HG03175 (cell line): ENCODE data around the gene RNF135.
"Not testable (repeated sequence)": the region's sequence is repeated elsewhere in the genome, so short reads cannot be mapped to it uniquely, and the experiment has no call there.

Experiments used
- ATAC-seq: cut with Tn5 transposase; IDR thresholded peaks from one replicate; pipeline ENCODE4 v1.9.1; 2021; ENCODE audit warnings: mild to moderate bottlenecking, moderate library complexity; ENCODE audit not compliant: unreplicated experiment

RNF135 gene

GRCh38 chr17:30997270-30997669, 26.4 kb downstream of the RNF135 start:
- ATAC-seq: no peak

GRCh38 chr17:30997842-30998241, 27.0 kb downstream of the RNF135 start:
- ATAC-seq: no peak

DNA sequence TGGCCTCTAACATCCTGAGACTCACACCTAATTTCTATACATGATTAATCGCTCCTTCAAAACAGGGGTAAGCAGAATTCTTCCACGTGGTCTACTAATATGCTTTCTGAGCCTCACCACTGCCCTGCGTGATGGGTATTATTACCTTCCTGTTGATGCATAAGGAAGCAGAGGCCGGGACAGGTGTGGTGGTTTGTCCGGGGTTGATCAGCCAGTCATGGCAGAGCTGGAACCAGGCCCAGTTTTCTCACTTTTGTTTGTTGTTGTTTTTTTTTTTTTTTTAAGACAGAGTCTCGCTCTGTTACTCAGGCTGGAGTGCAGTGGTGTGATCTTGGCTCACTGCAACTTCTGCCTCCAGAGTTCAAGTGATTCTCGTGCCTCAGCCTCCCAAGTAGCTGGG, 31.2 kb downstream of the RNF135 start:
- no peak for ATAC-seq

DNA sequence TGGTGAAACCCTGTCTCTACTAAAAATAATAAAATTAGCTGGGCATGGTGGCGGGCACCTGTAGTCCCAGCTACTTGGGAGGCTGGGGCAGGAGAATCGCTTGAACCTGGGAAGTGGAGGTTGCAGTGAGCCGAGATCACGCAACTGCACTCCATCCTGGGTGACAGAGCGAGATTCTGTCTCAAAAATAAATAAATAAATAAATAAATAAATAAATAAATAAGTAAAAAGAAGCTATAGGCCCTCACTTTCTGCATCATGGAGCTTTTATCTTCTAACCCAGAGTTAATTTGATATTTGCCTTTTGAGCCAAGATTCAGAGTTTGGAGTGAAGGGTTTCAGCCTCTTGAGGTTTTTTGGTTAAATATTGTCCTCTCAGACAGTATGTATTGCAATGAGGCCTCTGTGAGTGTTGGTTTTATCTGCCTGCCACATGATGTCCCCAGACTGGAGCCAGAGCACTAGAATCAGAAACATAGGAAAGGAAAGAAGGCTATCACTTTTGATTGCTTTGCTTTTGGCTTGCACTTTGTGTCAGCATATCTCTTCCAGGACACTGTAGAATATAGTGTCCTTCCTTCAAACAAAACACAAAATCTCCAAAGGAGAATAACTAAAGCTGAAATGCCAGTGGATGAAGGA, 32.5 kb downstream of the RNF135 start:
- no peak for ATAC-seq

DNA sequence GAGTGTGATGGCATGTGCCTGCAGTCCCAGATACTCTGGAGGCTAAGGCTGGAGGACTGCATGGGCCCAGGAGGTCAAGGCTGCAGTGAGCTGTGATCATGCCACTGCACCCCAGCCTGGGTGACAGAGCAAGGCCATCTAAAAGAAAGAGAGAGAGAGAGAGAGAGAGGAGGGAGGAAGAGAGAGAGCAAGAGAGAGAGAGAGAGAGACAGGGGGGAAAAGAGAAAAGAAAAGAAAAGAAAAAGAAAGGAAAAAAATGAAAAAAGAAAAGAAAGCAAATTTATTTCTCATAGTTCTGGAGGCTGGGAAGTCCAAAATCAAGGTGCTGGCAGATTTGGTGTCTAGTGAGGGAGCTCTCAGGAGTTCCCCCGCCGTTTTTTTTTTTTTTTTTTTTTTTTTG, 33.3 kb downstream of the RNF135 start:
- no peak for ATAC-seq

DNA sequence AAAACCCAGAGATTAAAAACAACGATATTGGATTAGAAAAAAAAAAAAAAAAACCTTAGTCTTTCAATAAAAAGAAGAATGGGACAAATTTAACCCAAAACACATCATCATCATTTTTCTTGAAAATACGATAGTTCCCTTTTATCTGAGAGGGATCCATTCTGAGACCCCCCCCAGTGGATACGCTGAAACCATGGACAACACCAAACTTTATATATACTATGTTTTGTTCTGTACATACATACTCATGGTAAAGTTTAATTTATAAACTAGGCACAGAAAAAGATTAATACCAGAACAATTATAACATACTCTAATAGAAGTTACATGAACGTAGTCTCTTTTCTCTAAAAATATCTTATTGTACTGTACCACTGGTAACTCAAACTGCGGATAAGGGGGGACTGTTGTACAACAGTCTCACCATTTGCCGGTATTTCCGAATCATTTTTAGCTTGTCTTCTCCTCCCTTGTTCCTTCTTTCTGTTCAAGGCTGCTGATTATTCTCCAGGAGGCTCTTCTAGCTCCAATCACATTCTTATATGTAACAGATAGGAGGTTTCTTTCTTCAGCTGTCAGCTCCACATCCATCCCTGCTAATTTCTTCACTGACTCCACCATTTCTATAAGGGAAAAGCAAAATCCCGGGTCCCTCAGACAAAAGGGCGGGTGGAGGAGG, 37.0 kb downstream of the RNF135 start:
- no peak for ATAC-seq

- ATAC-seq: no peak
Measured at GRCh38 chr17:31008374-31009041, 37.7 kb downstream of the RNF135 start.

DNA sequence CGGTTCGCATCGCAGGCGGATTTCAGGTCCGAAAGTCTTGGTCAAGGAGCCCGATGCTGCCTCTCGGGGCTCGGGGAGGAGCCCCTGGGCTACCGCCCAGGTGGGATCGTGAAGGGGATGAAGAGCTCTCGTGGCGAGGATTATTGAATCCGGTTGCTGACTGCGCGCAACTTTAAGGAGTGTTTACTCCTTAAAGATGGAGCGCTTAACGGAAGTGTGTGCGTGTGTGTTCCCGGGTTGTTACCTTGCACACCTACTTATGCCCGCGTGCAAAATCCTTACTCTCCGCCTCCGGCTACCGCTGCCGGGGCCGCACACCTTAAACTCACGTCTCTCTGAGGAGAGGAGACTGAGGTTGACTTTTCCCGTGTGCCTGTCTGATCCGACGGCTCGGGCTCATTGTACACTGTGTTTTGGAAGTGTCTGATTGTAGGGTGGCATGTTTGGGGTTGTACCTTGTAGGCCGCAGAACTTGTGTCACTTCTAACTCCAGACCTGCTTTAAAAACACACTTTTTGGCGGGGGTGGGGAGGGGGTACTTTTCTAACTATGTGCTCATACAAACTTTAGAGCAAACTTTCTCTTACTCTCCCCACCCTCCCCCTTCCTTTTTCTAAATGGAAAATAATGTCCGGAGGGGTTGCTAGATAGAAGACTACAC, 38.3 kb downstream of the RNF135 start:
- ATAC-seq: not testable (repeated sequence)

- not testable (repeated sequence) for ATAC-seq
Measured at GRCh38 chr17:31010014-31010413, 39.2 kb downstream of the RNF135 start.

DNA sequence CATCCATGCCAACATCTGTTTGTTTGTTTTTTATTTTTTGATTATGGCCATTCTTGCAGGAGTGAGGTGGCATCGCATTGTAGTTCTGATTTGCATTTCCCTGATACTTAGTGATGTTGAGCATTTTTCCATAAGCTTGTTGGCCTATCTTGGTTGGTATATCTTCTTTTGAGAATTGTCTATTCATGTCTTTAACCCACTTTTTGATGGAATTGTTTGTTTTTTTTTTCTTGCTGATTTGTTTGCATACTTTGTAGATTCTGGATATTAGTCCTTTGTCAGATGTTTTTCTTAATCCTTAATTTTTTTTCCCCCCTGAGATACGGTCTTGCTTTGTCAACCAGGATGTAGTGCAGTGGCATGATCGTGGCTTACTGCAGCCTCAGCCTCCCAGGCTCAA, 43.0 kb downstream of the RNF135 start:
- no peak for ATAC-seq

DNA sequence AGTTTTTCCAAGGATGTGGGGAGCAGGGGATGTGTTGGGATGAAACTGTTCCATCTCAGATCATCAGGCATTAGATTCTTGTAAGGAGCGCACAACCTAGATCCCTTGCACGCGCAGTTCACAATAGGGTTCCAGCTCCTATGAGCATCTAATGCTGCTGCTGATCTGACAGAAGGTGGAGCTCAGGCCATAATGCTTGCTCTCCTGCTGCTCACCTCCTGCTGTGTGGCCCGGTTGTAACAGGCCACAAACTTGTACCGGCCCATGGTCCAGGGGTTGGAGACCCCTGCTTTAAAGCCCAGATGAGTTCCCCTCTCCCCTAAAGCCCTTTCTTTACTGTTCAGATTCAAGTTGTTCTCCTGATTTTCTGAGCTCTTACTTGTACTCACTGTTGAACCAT, 44.8 kb downstream of the RNF135 start:
- no peak for ATAC-seq

DNA sequence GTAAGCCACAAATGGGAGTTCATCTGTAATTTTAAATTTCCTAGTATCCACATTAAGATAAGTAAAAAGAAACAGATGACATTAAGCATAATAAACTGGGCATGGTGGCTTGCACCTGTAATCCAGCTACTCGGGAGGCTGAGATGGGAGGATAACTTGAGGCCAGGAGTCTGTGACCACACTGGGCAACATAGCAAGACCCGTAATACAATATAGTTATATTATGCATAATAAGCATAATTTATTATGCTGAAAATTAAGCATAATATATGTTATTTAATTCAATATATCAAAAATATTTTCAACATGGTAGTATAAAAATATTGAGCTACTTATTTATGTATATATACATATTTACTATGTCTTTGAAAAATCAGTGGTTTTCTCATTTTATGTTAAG, 48.2 kb downstream of the RNF135 start:
- no peak for ATAC-seq

DNA sequence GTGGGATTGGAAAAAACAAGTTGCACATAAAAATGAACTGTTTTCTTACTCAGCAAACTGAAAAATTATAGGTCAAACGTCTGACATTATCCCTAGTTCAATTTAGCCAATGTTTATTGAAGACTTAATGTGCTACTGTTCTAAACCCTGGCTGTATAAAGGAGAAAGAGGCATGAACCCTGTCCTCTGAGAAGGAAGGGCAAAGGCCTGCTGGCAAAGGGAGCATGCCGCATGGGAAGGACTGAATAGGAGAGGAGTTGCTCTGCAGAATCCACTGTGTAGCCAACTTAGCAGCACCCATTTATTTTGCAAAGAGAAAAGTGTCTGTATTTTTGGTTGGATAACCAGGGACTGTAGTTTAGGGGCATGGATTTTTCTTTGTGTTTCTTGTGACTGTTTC, 52.3 kb downstream of the RNF135 start:
- not testable (repeated sequence) for ATAC-seq

- no peak for ATAC-seq
Measured at GRCh38 chr17:31031841-31032240, 61.0 kb downstream of the RNF135 start.

DNA sequence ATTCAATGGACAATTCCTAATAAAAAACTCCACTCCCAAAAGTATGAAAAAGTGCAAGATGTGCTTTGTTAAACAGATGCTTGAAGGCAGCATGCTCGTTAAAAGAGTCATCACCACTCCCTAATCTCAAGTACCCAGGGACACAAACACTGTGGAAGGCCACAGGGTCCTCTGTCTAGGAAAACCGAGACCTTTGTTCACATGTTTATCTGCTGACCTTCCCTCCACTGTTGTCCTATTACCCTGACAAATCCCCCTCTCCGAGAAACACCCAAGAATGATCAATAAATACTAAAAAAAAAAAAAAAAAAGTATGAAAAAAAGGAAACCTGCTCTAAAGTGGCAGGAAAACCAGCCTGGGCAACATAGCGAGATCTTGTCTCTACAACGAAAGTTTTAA, 64.8 kb downstream of the RNF135 start:
- not testable (repeated sequence) for ATAC-seq

- not testable (repeated sequence) for ATAC-seq
Measured at GRCh38 chr17:31040837-31041236, 70.0 kb downstream of the RNF135 start.

DNA sequence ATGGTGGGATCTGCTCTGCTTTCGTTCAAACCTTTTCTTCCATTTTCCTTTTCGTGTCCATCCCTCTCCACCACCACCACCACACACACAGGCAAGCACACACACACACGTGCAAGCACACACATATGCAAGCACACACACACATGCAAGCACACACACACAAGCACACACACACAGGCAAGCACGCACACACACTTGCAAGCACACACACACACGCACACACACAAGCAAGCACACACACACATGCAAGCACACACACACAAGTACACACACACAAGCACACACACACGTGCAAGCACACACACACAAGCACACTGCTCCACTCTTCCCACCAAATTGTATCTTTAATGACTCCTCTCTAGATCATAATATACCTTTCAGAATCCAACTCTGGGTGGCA, 71.5 kb downstream of the RNF135 start:
- not testable (repeated sequence) for ATAC-seq

DNA sequence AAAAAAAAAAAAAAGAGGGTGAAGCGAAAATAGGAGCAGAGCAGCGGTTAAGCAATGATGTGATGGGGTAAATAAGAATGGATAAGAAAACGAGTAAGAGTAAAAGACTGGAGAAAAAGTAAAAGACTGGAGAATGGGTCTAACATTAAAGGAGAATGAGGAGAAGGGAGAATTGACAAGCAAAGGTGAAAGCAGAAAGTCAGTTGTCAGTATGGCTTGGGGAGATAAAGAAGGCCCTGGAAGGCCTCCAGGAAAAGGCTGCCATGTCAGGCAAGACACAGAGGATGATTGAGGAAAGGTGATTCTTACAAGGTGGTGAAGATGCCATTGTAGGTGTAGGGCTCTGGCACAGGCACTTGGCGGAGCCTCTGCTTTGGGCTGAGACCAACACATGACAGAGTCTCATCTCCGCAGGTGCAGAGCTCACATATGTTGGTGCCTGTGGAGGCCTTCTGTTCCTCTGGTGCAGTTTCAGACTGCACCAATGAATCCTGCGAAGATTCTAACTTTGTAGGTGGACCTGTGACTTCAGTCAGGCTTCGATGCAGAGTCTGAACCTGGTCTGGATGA, 76.1 kb downstream of the RNF135 start:
- ATAC-seq: not testable (repeated sequence)

- no peak for ATAC-seq
Measured at GRCh38 chr17:31048142-31048541, 77.3 kb downstream of the RNF135 start.

DNA sequence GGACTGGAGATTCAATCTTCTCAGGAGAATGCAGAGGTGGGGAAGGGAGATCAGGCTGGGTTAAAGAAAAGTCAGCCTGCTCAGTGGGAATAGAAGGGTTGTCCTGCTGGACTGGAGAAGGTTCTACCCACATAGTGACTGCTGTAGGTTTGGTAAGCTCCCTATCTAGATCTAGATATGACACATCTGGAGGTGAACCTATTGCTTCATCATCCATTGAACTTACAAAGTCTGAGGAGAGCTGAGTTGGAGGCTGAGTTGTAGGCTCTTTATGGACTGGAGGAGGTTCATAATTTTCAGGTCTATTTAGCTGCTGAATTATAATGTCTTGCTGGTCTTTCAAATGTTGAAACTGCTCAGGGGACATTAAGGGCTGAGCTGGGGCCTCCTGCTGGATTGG, 77.9 kb downstream of the RNF135 start:
- ATAC-seq: no peak
